Smooth muscle cell (in vitro differentiated cells): ENCODE measurements around the gene C20orf96. TPM values are rescaled to one million over a fixed set of nuclear protein-coding genes. Genes with fewer than 3 reads are reported as not detected.

Experiments used
- DNase-seq: peaks from one replicate; lab custom pipeline; 2025; ENCODE audit not compliant: unreplicated experiment; lab: John Stamatoyannopoulos, UW
- H2AFZ ChIP-seq: fragments of 200-600 bp; sonication (generic); 2 replicates; pipeline ENCODE4 v1.6.0; 2016; ENCODE audit warnings: antibody characterized with exemption, low read depth, mild to moderate bottlenecking
- H3F3A ChIP-seq: fragments of 200-600 bp; sonication (generic); 2 replicates; pipeline ENCODE4 v1.6.0; 2017; ENCODE audit warnings: antibody characterized with exemption, low read depth
- H3K27ac ChIP-seq: fragments of 200-600 bp; sonication (generic); 2 replicates; pipeline ENCODE4 v1.5.1; 2016; ENCODE audit warnings: low read depth, mild to moderate bottlenecking
- H3K27me3 ChIP-seq: fragments of 200-600 bp; sonication (generic); 2 replicates; pipeline ENCODE4 v1.6.1; 2016; ENCODE audit warnings: low read depth, mild to moderate bottlenecking
- H3K36me3 ChIP-seq: fragments of 200-600 bp; sonication (generic); 2 replicates; pipeline ENCODE4 v1.5.1; 2016; ENCODE audit warnings: low read depth
- H3K4me1 ChIP-seq: fragments of 200-600 bp; sonication (generic); 2 replicates; pipeline ENCODE4 v1.5.1; 2016; ENCODE audit warnings: low read depth
- H3K4me2 ChIP-seq: fragments of 200-600 bp; sonication (generic); 2 replicates; pipeline ENCODE4 v1.6.0; 2016; ENCODE audit warnings: mild to moderate bottlenecking
- H3K4me3 ChIP-seq: fragments of 200-600 bp; sonication (generic); 2 replicates; pipeline ENCODE4 v1.5.1; 2016; ENCODE audit warnings: mild to moderate bottlenecking
- H3K79me2 ChIP-seq: fragments of 200-600 bp; sonication (generic); 2 replicates; pipeline ENCODE4 v1.6.0; 2016; ENCODE audit warnings: low read depth, mild to moderate bottlenecking
- H3K9ac ChIP-seq: fragments of 200-600 bp; sonication (generic); 2 replicates; pipeline ENCODE4 v1.6.0; 2016; ENCODE audit warnings: low read depth
- H3K9me3 ChIP-seq: fragments of 200-600 bp; sonication (generic); replicated peaks from 2 replicates; pipeline ENCODE4 v1.5.1; 2016; ENCODE audit warnings: low read depth
- H4K20me1 ChIP-seq: fragments of 200-600 bp; sonication (generic); 2 replicates; pipeline ENCODE4 v1.6.0; 2016; ENCODE audit warnings: low read depth
- CTCF ChIP-seq: fragments of 200-600 bp; sonication (generic); IDR thresholded peaks from 2 replicates; pipeline ENCODE4 v1.5.1; 2017; ENCODE audit warnings: borderline replicate concordance, mild to moderate bottlenecking, antibody characterized with exemption; ENCODE audit not compliant: insufficient read depth, poor library complexity, severe bottlenecking
- WGBS: methylation state at CpG from one replicate; pipeline ENCODE4 v1.1.7; 2016; ENCODE audit warnings: low lambda C conversion rate; 5-methylcytosine and 5-hydroxymethylcytosine counted together
- polyA plus RNA-seq: library from polyadenylated mRNA; unstranded; fragments of >200 nt; fragmentation: Nextera tagmentation; extraction: Ambion mirVana; gene quantifications from 2 replicates; pipeline ENCODE4 v1.2.1, GENCODE V29; 2016
- total RNA-seq: library from RNA; depleted of rRNA; stranded (reverse); fragments of >200 nt; gene quantifications from 2 replicates; pipeline ENCODE4 v1.2.3, GENCODE V29; 2014

The C20orf96 gene
- total and polyA plus RNA-seq, 2 experiments from 2014 or later, result 2.8 to 11.2 TPM

- peak overlapping the region; percentile 78 for H3K4me3 ChIP-seq
- TF ChIP-seq CTCF, result no peak
- peak overlapping the region; percentile 51 for H3K27ac ChIP-seq
- peaks cover 28% of the 10 kb centered on the region for H3F3A ChIP-seq
- peaks cover 28% of the 10 kb centered on the region for H3K79me2 ChIP-seq
- no peak for DNase-seq
- H3K4me1 ChIP-seq, result peaks cover 25% of the 10 kb centered on the region
- H4K20me1 ChIP-seq, result peaks cover 56% of the 10 kb centered on the region
- 64% methylated on average over 28 of the region's 31 CpGs for WGBS
- H2AFZ ChIP-seq, result no peak overlapping the region
- peak overlapping the region; percentile 88 for H3K4me2 ChIP-seq
- H3K27me3 ChIP-seq, result no peaks in the 10 kb centered on the region
- peak overlapping the region; percentile 42 for H3K9ac ChIP-seq
- no peaks in the 10 kb centered on the region for H3K9me3 ChIP-seq
- no peaks in the 10 kb centered on the region for H3K36me3 ChIP-seq
Measured at GRCh38 chr20:328027-328974, 37.8 kb upstream of the C20orf96 start.

- Histone ChIP-seq H3K36me3 (no peaks in the 10 kb centered on the region), H3K4me2 (peak overlapping the region; percentile 88), H3K4me1 (peaks cover 25% of the 10 kb centered on the region), H3K4me3 (peak overlapping the region; percentile 78), H3K9me3 (no peaks in the 10 kb centered on the region), H3K79me2 (peaks cover 28% of the 10 kb centered on the region), H3K27ac (peak overlapping the region; percentile 28), H3K9ac (peak overlapping the region; percentile 42), H3F3A (peaks cover 28% of the 10 kb centered on the region), H4K20me1 (peaks cover 50% of the 10 kb centered on the region), H2AFZ (no peak overlapping the region), H3K27me3 (no peaks in the 10 kb centered on the region)
- no peak for TF ChIP-seq CTCF
- WGBS, result 3% methylated on average over 36 of the region's 47 CpGs
- DNase-seq, result peak; percentile 87
Measured at GRCh38 chr20:327186-328026, 36.9 kb upstream of the C20orf96 start.

- DNase-seq, result no peak
- Histone ChIP-seq H4K20me1 (peaks cover 44% of the 10 kb centered on the region), H3K79me2 (peaks cover 28% of the 10 kb centered on the region), H3K4me1 (peaks cover 25% of the 10 kb centered on the region), H2AFZ (peak overlapping the region; percentile 41), H3K9me3 (no peaks in the 10 kb centered on the region), H3K27ac (peak overlapping the region; percentile 80), H3K36me3 (no peaks in the 10 kb centered on the region), H3F3A (peaks cover 28% of the 10 kb centered on the region), H3K4me3 (peak overlapping the region; percentile 78), H3K4me2 (peak overlapping the region; percentile 88), H3K9ac (peak overlapping the region; percentile 54), H3K27me3 (no peaks in the 10 kb centered on the region)
- under 1% methylated on average over 26 of the region's 38 CpGs for WGBS
- no peak for TF ChIP-seq CTCF
Measured at GRCh38 chr20:326645-327185, 36.2 kb upstream of the C20orf96 start.
